Measurements from ENCODE around the gene MRPL14. TPM values are rescaled to one million over a fixed set of nuclear protein-coding genes. Genes with fewer than 3 reads are reported as not detected.

MRPL14 gene
- total and polyA plus RNA-seq, 9 of the 15 experiments (the other 6 are each of a cell fraction or from before 2014, with no cell fraction given): 126 to 424 (median 165) TPM

GRCh38 chr6:44128020-44128917 lies 1.0 kb upstream of the MRPL14 start (continued):
- TF ChIP-seq MNT (conservative IDR thresholded peaks at IDR 0.05) (peak in 1 of 2 experiments; percentile 71; a peak in 2 of 4 replicates), RCOR1 (IDR thresholded peaks at IDR 0.05; ENCODE audit: borderline replicate concordance in 1 of 2, low read depth in 2 of 2, low read length in 2 of 2) (no peak), MTA1 (IDR thresholded peaks at IDR 0.05; ENCODE audit: borderline replicate concordance) (no peak), KAT7 (CRISPR knock-in tag; IDR thresholded peaks at IDR 0.05; ENCODE audit: borderline replicate concordance) (no peak), NCOR1 (IDR thresholded peaks at IDR 0.05) (no peak), FOXP4 (CRISPR knock-in tag; IDR thresholded peaks at IDR 0.05; ENCODE audit: borderline replicate concordance) (peak; percentile 73; the same call in 1 of the 2 replicates), ZNF3 (CRISPR knock-in tag; IDR thresholded peaks at IDR 0.05) (no peak), PTRF (tag; IDR thresholded peaks at IDR 0.05) (no peak), ID3 (CRISPR knock-in tag; IDR thresholded peaks at IDR 0.05) (no peak), ID3 (tag; IDR thresholded peaks at IDR 0.05) (peak; percentile 41; the same call in 1 of the 2 replicates), MAX (CRISPR knock-in tag; IDR thresholded peaks at IDR 0.05) (peak; percentile 51), PHF20 (IDR thresholded peaks at IDR 0.05; ENCODE audit: partially characterized antibody) (no peak), KDM4B (IDR thresholded peaks at IDR 0.05; ENCODE audit: borderline replicate concordance in 2 of 2, low read depth in 1 of 2) (no peak), HDAC2 (IDR thresholded peaks at IDR 0.05) (0 out of 2 replicates have a peak, but pooled peaks have one; percentile 15), FOXA3 (CRISPR knock-in tag; conservative IDR thresholded peaks at IDR 0.05 in 1 of 2, IDR thresholded peaks at IDR 0.05 in 1 of 2) (0 out of 4 replicates have a peak, but pooled peaks of 1 of the 2 experiments have one; percentile 56), ZBTB2 (IDR thresholded peaks at IDR 0.05) (peak; percentile 44; the same call in 1 of the 2 replicates), BRF2 (IDR thresholded peaks at IDR 0.05; ENCODE audit: borderline replicate concordance, insufficient read depth, insufficient read length) (no peak), CBX1 (IDR thresholded peaks at IDR 0.05; ENCODE audit: low read depth) (no peak), CEBPB (tag; IDR thresholded peaks at IDR 0.05) (no peak)

All from K562 (cell line).